ENCODE results near the gene ZKSCAN3.
"Not testable (repeated sequence)": the region's sequence is repeated elsewhere in the genome, so short reads cannot be mapped to it uniquely, and the experiment has no call there.

The ZKSCAN3 gene

DNA sequence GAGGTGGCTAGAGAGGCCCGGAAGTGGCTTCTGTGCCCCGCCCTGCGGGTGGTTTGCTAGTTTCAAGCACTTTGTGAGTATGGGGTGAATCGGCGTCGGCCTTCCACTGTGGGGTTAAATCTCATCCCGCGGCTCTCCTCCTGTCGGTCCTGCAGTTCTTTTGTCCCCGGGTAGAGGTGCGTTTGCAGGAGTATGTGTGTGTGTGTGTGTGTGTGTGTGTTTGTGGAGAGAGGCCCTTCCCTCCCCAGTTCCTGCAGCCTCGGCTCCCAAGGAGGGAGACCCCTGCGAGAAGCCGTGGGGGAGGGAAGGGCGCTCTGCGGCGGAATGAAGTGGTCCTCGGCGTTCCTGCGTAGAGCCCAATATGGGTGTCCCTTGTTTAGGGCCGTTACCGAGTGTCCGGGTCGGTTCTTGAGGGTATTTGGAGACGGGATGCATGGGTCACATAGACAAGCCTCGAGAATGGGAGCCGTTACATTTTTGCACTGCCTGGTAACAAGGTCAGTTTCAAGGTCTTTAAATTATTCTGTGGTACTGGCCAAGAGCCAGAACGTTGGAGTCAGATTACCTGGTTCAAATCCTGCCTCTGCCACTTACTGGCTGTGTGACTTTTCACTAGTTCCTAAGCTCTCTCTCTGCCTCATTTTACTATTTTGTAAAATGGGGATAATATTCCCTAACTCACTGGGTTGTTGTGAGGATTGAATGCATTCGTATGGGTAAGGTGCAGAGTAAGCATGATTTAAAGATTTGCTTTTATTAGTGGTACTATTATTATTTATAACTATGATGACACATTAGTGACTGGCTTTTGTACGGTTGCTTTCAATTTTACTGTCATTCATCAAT is at the start of gene ZKSCAN3:
Gene ZKSCAN3 (plus strand): TSS at position 56 of the 846 bp plus-strand sequence. CDS start 9,640 bp downstream, outside the sequence.
- DNase-seq, result peak; percentile 82 to 88 (median 86)

DNA sequence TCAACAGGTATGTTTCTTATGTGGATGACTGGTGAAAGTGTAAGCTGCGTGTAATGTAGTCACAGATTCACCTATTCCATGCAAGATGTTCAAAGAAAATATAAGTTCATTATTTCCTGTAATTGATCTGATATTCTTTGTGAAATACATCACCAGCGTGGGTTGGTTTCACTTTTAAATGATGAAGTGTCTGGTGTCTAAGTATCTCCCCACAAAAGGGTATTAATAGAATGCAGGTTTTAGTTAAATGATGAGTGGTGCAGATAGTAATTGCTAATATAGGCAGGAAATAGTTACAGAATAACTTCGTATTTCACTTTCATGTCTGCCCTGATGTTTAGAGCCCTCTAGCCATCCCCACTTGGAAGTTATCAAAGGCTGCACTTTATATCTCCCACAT is 46.2 kb upstream of the ZKSCAN3 start:
- no peak for DNase-seq

DNA sequence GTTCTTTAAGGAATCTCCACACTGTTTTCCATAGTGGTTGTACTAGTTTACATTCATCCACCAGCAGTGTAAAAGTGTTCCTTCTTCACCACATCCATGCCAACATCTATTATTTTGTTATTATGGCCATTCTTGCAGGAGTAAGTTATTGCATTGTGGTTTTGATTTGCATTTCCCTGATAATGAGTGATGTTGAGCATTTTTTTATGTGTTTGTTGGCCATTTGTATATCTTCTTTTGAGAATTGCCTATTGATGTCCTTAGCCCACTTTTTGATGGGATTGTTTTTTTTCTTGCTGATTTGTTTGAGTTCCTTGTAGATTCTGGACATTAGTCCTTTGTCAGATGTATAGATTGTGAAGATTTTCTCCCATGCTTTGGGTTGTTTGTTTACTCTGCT is 43.4 kb upstream of the ZKSCAN3 start:
- not testable (repeated sequence) for DNase-seq

GRCh38 chr6:28311139-28311823 is 38.5 kb upstream of the ZKSCAN3 start:
- no peak for DNase-seq

DNA sequence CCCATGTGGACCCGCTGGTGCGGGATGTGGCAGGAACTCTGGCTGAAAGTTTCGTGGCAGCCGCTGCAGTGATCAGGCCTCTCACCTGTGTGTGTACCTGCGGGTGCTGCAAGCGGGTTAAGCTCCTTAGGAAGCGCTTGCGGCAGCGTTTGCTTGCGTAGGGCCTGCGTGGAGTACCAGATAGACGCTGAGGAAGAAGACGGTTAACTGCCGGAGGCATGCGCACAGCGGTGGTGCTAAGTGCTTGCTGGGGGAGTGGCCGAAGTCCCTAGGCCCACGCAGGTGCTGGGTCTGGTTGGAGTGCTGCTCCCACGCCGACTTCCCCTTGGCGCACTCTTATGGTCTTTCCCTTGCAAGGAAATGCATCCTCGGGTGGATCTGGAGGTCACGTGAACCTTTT is 36.8 kb upstream of the ZKSCAN3 start:
- DNase-seq, result no peak

- DNase-seq, result no peak
Measured at GRCh38 chr6:28315628-28316027, 34.1 kb upstream of the ZKSCAN3 start.

GRCh38 chr6:28317866-28318265 is 31.9 kb upstream of the ZKSCAN3 start:
- DNase-seq, result peak in 1 of 3 donors; percentile 6

- no peak for DNase-seq
Measured at GRCh38 chr6:28322661-28323060, 27.1 kb upstream of the ZKSCAN3 start.

- no peak for DNase-seq
Measured at GRCh38 chr6:28323813-28324424, 25.8 kb upstream of the ZKSCAN3 start.

DNA sequence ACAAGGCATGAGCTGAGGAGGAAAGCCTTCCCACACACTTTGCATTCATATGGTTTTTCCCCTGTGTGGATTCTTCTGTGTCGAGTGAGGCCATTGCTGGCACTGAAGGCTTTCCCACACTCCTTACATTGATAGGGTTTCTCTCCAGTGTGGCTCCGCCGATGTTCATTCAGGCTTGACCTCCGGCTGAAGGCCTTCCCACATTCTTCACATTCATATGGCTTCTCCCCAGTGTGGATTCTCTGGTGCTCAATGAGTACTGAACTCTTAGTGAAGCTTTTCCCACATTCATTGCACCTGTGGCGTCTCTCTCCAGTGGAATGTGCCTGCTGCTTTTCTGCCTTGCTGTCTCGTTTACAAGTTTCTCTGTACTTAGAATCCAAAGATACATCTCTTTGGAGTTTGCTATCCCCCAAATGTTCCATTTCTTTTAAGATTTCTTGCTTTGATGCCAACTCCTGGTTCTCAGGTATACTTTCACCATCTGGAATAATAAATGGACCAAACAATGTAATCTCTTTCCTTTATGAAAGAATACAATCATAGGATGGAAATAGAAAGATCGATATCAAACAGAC is 23.3 kb upstream of the ZKSCAN3 start:
- DNase-seq, result no peak

DNA sequence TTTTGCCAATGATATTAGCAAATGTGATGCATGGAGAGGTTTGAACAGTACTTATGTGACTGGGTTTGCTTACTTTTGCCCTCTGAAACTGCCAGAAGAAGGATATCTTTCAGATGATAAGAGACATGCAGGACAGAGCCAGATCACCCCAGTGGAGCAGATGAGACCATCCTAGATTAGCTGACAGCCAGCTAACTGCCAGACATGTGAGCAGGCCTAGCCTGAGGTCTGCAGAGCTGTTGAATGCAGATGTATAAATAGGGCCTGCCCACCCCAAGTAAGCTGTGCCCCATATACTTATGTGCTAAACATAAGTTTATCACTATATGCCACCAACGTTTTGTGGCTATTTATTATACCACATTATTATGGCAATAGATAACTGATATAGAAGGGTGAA is 19.7 kb upstream of the ZKSCAN3 start:
- DNase-seq, result no peak

- no peak for DNase-seq
Measured at GRCh38 chr6:28333047-28333446, 16.7 kb upstream of the ZKSCAN3 start.

- DNase-seq, result no peak
Measured at GRCh38 chr6:28333599-28334018, 16.1 kb upstream of the ZKSCAN3 start.

DNA sequence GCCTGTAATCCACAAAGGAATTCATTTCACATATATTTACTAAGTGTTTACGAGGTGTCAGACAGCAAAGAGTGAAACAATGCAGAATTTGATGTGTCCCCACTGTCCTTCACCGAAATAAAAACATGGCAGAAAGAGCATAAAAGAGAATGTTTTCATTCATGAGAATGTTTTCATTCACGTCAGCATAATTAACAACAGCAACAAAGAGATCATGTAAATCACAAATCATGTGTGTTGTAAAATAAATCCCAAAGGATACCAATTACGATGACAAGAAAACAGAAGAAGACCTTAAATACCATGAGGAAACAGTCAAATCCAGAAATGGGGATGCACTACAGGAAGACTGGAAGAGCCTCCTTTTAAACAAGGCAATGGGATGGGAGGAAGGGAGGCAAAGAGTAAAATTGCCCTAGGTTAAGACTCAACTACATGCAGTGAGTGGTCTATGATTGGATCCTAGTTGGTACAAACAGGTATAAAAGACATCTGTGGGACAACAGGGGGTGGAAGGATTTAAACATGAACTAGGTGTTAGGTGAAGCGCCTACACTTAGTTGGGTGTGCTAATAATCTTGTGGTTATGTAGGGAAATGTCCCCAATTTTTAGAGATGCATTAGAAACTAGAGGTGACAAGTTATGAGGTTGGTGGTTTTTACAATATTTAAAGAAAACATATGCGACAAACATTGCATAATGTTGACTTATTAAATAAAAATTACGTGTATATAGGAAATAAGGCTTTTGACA is 15.3 kb upstream of the ZKSCAN3 start:
- no peak for DNase-seq

GRCh38 chr6:28335040-28335563 is 14.6 kb upstream of the ZKSCAN3 start:
- DNase-seq, result no peak

GRCh38 chr6:28335564-28336283 is 14.0 kb upstream of the ZKSCAN3 start, which contains the start of gene ZSCAN31:
Gene ZSCAN31 (minus strand): TSS chr6:28336148. CDS start chr6:28329683, 6,465 bp downstream.
- DNase-seq, result peak; percentile 96 to 99 (median 98)

- DNase-seq, result peak; percentile 44 to 49 (median 45)
Measured at GRCh38 chr6:28336284-28337120, 13.2 kb upstream of the ZKSCAN3 start.

DNA sequence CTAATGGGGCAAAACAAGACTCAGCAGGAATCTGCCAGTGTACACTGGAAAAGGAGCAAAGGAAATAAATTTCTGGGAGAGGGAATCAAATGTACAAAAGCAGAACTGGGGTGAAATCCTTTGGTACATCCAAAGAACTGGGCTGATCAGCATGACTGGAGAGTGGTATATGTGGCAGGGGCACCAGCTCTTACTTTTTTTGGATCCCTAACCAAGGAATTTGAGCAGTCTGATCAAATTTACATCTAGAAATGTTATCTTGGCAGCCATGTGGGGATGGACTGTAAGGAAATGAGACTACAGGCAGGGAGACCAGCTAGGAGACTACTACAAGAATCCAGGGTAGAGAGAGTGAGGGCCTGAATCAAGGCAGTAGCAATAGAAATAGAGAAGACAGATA is 12.6 kb upstream of the ZKSCAN3 start:
- no peak for DNase-seq

GRCh38 chr6:28340310-28341095 is 9.2 kb upstream of the ZKSCAN3 start:
- no peak for DNase-seq

Measured in suppressor macrophage treated with lipopolysaccharide for 1 hour (primary cell).